Thyroid gland (tissue), 4 donors: ENCODE measurements around the gene SERP1.

Experiments used
- POLR2A ChIP-seq, 2 donors: fragments of 450-650 bp; IDR thresholded peaks; one replicate each; pipeline ENCODE4 v1.6.1; 2017; ENCODE audit warnings: antibody characterized with exemption in 2 of 2, mild to moderate bottlenecking in 2 of 2, moderate library complexity in 1 of 2
- TF ChIP-seq, protein P1 (sequence below), 6 experiments: fragments of 200-600 bp in 3 of 6; fragments of 450-650 bp in 3 of 6; sonication (generic) in 3 of 6; IDR thresholded peaks; one replicate each; pipeline ENCODE4 v1.5.1; 2016 to 2019; ENCODE audit warnings: antibody characterized with exemption in 6 of 6, mild to moderate bottlenecking in 2 of 6, inconsistent platforms in 1 of 6, moderate library complexity in 1 of 6

DNA sequence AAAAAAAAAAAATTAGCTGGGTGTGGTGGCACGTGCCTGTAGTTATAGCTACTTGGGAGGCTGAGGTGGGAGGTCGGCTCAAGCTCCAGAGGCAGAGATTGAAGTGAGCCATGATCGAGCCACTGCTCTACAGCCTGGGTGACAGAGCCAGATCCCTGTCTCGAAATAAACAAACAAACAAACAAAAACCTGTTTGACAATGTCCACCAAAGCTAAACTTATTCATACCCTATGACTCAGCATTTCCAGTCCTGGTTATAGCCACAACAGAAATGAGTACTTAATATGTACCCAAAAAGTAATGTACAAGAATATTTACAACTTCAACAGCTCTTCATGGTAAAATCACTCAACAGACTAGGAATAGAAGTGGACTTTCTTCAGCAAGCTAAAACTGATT is 31.1 kb downstream of the SERP1 start:
- TF ChIP-seq, protein P1, sequence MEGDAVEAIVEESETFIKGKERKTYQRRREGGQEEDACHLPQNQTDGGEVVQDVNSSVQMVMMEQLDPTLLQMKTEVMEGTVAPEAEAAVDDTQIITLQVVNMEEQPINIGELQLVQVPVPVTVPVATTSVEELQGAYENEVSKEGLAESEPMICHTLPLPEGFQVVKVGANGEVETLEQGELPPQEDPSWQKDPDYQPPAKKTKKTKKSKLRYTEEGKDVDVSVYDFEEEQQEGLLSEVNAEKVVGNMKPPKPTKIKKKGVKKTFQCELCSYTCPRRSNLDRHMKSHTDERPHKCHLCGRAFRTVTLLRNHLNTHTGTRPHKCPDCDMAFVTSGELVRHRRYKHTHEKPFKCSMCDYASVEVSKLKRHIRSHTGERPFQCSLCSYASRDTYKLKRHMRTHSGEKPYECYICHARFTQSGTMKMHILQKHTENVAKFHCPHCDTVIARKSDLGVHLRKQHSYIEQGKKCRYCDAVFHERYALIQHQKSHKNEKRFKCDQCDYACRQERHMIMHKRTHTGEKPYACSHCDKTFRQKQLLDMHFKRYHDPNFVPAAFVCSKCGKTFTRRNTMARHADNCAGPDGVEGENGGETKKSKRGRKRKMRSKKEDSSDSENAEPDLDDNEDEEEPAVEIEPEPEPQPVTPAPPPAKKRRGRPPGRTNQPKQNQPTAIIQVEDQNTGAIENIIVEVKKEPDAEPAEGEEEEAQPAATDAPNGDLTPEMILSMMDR (IDR thresholded peaks at IDR 0.05): no peak
- TF ChIP-seq POLR2A (IDR thresholded peaks at IDR 0.05): no peak
